Sigmoid colon (tissue), 7 donors: ENCODE measurements around the gene AZIN2. TPM values are rescaled to one million over a fixed set of nuclear protein-coding genes. Genes with fewer than 3 reads are reported as not detected.
"Not testable (repeated sequence)": the region's sequence is repeated elsewhere in the genome, so short reads cannot be mapped to it uniquely, and the experiment has no call there.

Experiments used
- DNase-seq: peaks from one replicate; pipeline ENCODE4 v3.0.0-alpha.2; 2019
- H3K27ac ChIP-seq, 4 donors: fragments of 200-600 bp; sonication (generic); one replicate each; pipeline ENCODE4 v1.5.1; 2016 to 2019; ENCODE audit warnings: mild to moderate bottlenecking in 1 of 4
- H3K27me3 ChIP-seq, 3 donors: fragments of 200-600 bp; sonication (generic); one replicate each; pipeline ENCODE4 v1.5.1; 2019; ENCODE audit warnings: mild to moderate bottlenecking in 1 of 3
- H3K36me3 ChIP-seq, 4 donors: fragments of 200-600 bp; sonication (generic); one replicate each; pipeline ENCODE4 v1.5.1; 2016 to 2019
- H3K4me1 ChIP-seq, 4 donors: fragments of 200-600 bp; sonication (generic); one replicate each; pipeline ENCODE4 v1.5.1; 2017 to 2019
- H3K4me3 ChIP-seq, 4 donors: fragments of 200-600 bp; sonication (generic); one replicate each; pipeline ENCODE4 v1.5.1; 2017 to 2019; ENCODE audit warnings: mild to moderate bottlenecking in 2 of 4, moderate library complexity in 1 of 4
- H3K9me3 ChIP-seq, 4 donors: fragments of 200-600 bp in 3 of 4; sonication (generic) in 3 of 4; one replicate each; pipeline versions ENCODE4 v1.5.1 to v1.6.1; 2013 to 2019
- EP300 ChIP-seq, 4 donors: sonication (generic); formaldehyde crosslinking; IDR thresholded peaks; one replicate each; pipeline ENCODE4 v1.6.1; 2017; ENCODE audit warnings: antibody characterized with exemption in 4 of 4
- POLR2A ChIP-seq, 2 donors: fragments of 450-650 bp; IDR thresholded peaks; one replicate each; pipeline ENCODE4 v1.6.1; 2016; ENCODE audit warnings: antibody characterized with exemption in 2 of 2, mild to moderate bottlenecking in 2 of 2, moderate library complexity in 2 of 2
- POLR2AphosphoS5 ChIP-seq, 4 donors: sonication (generic); formaldehyde crosslinking; IDR thresholded peaks; one replicate each; pipeline ENCODE4 v1.6.1; 2017; ENCODE audit warnings: antibody characterized with exemption in 4 of 4
- WGBS, 2 donors: extraction: QIAGEN DNeasy Blood & Tissue Kit; methylation state at CpG; one replicate each; pipeline ENCODE4 v1.1.7; 2013; 5-methylcytosine and 5-hydroxymethylcytosine counted together
- intact Hi-C: fragments of 100-400 bp; cut with DNase I; formaldehyde crosslinking; loops from one replicate; pipeline ENCODE4 v1.15.1; 2023
- polyA plus RNA-seq, 3 donors: library from polyadenylated mRNA; stranded (reverse); fragments of 200-250 nt; gene quantifications; one replicate each; pipeline ENCODE4 v1.2.3, GENCODE V29; 2013
- total RNA-seq, 4 donors: library from RNA; depleted of rRNA; stranded (reverse); fragments of >200 nt; gene quantifications; one replicate each; pipeline ENCODE4 v1.1.0, GENCODE V29; 2016
- TF ChIP-seq, protein P1 (sequence below), 4 experiments: fragments of 450-650 bp in 3 of 4; fragments of 200-600 bp in 1 of 4; IDR thresholded peaks; one replicate each; pipeline ENCODE4 v1.5.1; 2016 to 2019; ENCODE audit warnings: antibody characterized with exemption in 4 of 4, mild to moderate bottlenecking in 3 of 4, moderate library complexity in 2 of 4
- donor health status: healthy with polysubstance abuse.
- donor health status: Bipolar disorder and iron deficiency.
- donor health status: healthy.

The AZIN2 gene
- total and polyA plus RNA-seq, 7 donors = 1.1 to 30.9 (median 2.5) TPM

DNA sequence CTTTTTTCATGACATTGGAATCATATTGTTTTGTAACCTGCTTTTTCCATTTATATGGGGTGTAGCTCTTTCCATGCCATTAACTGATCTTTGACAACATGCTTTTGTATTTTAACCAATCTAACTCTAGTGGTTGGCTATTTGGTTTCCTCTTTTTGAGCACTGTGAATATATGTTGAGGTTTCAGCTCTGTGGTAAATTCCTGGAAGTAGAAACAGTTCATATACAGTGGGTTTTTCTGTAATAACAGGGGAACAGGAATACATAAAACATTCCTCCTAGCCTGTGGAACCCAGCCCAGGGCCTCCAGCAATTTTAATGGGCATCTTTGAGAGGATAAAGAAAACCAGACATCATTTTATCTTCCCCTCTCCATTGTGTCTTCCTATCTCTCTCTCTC, 17.4 kb downstream of the AZIN2 start:
- no peak for DNase-seq

DNA sequence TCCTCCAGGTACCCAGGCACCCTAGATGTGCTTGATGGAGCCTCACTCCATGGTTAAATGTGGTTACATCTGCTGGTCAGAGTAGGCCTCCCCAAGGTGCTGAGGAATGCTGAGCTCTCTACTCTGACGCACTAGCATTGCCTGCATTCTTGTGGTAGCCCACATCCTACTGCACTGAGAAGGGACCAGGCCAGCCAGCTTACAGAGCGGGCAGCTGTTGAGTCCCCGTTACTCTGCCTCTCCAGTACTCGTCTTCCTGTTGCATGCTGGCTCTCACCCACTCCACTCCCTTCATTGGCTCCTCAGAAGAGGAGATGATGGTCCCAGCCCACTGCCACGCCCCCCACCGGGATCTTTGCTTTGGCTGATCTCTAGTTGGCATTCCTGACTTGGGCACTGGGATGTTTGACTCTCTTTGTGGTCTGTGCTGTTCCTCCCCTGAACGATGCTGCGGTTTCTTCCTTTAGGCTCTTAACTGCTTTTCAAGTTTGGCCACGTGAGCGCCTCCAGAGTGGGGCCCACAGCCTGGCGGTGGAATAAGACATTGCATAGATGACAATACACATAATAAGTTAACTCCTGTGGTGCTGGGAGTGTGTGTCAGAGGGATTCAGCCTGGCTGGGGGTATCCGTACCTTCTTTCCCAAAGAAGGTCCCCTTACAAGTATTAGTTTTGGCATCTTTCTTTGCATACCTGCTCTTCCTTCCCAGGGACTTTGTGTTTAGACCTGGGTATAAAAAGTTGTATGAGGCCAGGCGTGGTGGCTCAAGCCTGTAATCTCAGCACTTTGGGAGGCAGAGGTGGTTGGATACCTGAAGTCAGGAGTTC, 18.6 kb downstream of the AZIN2 start:
- intact Hi-C loops = loop anchor here (5.0 kb wide), 1 partner anchor 513 kb away; no protein-coding TSS in a partner anchor
- Histone ChIP-seq H3K4me3 (no peak overlapping the region), H3K4me1 (no peaks in the 10 kb centered on the region), H3K27ac (no peak overlapping the region), H3K9me3 (no peaks in the 10 kb centered on the region), H3K27me3 (no peaks in the 10 kb centered on the region), H3K36me3 (peaks cover 0 to 7% (median 0%) of the 10 kb centered on the region in 4 donors)
- TF ChIP-seq POLR2A (IDR thresholded peaks at IDR 0.05) (no peak), POLR2AphosphoS5 (IDR thresholded peaks at IDR 0.05) (no peak), EP300 (IDR thresholded peaks at IDR 0.05) (no peak)
- TF ChIP-seq, protein P1, sequence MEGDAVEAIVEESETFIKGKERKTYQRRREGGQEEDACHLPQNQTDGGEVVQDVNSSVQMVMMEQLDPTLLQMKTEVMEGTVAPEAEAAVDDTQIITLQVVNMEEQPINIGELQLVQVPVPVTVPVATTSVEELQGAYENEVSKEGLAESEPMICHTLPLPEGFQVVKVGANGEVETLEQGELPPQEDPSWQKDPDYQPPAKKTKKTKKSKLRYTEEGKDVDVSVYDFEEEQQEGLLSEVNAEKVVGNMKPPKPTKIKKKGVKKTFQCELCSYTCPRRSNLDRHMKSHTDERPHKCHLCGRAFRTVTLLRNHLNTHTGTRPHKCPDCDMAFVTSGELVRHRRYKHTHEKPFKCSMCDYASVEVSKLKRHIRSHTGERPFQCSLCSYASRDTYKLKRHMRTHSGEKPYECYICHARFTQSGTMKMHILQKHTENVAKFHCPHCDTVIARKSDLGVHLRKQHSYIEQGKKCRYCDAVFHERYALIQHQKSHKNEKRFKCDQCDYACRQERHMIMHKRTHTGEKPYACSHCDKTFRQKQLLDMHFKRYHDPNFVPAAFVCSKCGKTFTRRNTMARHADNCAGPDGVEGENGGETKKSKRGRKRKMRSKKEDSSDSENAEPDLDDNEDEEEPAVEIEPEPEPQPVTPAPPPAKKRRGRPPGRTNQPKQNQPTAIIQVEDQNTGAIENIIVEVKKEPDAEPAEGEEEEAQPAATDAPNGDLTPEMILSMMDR (IDR thresholded peaks at IDR 0.05) = no peak
- WGBS, 2 donors = 46 to 75% methylated on average over 13 of the region's 13 CpGs
- no peak for DNase-seq

More for the DNA sequence above, 17.4 kb downstream of the AZIN2 start:
- Histone ChIP-seq H3K4me1 (no peaks in the 10 kb centered on the region), H3K36me3 (peaks cover 0 to 7% (median 0%) of the 10 kb centered on the region in 4 donors), H3K27ac (no peak overlapping the region), H3K4me3 (no peak overlapping the region), H3K27me3 (no peaks in the 10 kb centered on the region), H3K9me3 (no peaks in the 10 kb centered on the region)
- intact Hi-C loops = loop anchor here (5.0 kb wide), 1 partner anchor 514 kb away; no protein-coding TSS in a partner anchor
- no peak for TF ChIP-seq EP300 (IDR thresholded peaks at IDR 0.05)
- TF ChIP-seq POLR2AphosphoS5 (IDR thresholded peaks at IDR 0.05) = no peak
- TF ChIP-seq, protein P1 (IDR thresholded peaks at IDR 0.05) = no peak
- TF ChIP-seq POLR2A (IDR thresholded peaks at IDR 0.05) = no peak

DNA sequence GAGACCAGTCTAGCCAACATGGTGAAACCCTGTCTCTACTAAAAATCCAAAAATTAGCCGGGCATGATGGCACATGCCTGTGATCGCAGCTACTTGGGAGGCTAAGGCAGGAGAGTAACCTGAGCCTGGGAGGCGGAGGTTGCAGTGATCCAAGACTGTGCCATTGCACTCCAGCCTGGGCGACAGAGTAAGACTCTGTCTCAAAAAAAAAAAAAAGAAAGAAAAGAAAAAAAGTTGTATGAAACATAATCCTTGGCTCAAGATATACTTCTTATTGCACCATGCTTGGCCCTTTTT, 19.1 kb downstream of the AZIN2 start:
- DNase-seq, H3K9me3 ChIP-seq, H3K36me3 ChIP-seq, H3K4me1 ChIP-seq, H3K4me3 ChIP-seq, H3K27me3 ChIP-seq, H3K27ac ChIP-seq, intact Hi-C loops: not testable (repeated sequence)
- WGBS, 2 donors = 96 to 100% methylated on average over 4 of the region's 4 CpGs

DNA sequence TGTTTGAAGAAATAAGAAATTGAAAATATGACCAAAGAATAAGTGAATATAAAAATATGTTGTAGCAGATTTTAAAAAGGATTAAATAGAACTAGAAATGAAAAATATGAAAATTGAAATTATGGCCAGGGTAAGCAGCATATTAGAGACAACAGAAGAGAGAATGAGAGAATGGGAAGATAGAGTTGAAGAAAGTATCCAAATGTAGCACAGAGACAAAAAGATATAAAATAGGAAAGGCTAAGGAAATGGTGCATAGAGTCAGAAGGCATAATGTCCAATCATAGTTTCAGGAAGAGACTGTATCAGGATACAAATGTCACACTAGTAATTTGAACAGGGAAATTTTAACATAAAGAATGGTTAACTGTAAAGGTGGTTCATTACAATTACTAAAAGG, 29.5 kb downstream of the AZIN2 start:
- no peaks in the 10 kb centered on the region for H3K4me1 ChIP-seq
- no peaks in the 10 kb centered on the region for H3K36me3 ChIP-seq
- no peak overlapping the region for H3K4me3 ChIP-seq
- intact Hi-C loops = no loop called here
- no peaks in the 10 kb centered on the region for H3K27me3 ChIP-seq
- no peak overlapping the region for H3K27ac ChIP-seq
- TF ChIP-seq EP300 (IDR thresholded peaks at IDR 0.05) (no peak), POLR2A (IDR thresholded peaks at IDR 0.05) (no peak), POLR2AphosphoS5 (IDR thresholded peaks at IDR 0.05) (no peak)
- TF ChIP-seq, protein P1 (IDR thresholded peaks at IDR 0.05) = no peak
- H3K9me3 ChIP-seq = no peaks in the 10 kb centered on the region
- no peak for DNase-seq

DNA sequence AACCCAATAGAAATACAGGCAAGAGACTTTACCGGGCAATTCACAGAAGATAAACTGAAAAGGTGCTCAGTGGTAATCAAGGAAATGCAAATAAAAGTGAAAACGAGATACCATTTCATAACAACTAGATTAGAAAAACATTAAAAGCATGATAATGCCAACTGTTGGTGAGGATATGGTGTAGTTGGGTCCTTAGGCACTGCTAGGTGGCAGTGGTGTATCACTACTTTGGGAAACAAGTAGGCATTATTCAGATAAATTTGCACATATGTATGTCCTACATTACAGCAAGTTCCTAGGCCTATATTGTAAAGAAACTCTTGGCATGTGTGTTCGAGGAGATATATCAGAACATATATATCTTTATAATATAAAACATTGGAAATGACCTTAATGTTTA, 31.0 kb downstream of the AZIN2 start:
- intact Hi-C loops = no loop called here
- H3K27ac ChIP-seq = no peak overlapping the region
- H3K9me3 ChIP-seq = no peaks in the 10 kb centered on the region
- no peaks in the 10 kb centered on the region for H3K4me1 ChIP-seq
- no peak overlapping the region for H3K4me3 ChIP-seq
- WGBS, 2 donors = 24 to 53% methylated on average over 3 of the region's 3 CpGs
- H3K27me3 ChIP-seq = no peaks in the 10 kb centered on the region
- TF ChIP-seq POLR2AphosphoS5 (IDR thresholded peaks at IDR 0.05) (no peak), POLR2A (IDR thresholded peaks at IDR 0.05) (no peak), EP300 (IDR thresholded peaks at IDR 0.05) (no peak)
- TF ChIP-seq, protein P1 (IDR thresholded peaks at IDR 0.05) = no peak
- DNase-seq = no peak
- H3K36me3 ChIP-seq = no peaks in the 10 kb centered on the region
